ENCODE data around the gene LRTM2.

The LRTM2 gene

DNA sequence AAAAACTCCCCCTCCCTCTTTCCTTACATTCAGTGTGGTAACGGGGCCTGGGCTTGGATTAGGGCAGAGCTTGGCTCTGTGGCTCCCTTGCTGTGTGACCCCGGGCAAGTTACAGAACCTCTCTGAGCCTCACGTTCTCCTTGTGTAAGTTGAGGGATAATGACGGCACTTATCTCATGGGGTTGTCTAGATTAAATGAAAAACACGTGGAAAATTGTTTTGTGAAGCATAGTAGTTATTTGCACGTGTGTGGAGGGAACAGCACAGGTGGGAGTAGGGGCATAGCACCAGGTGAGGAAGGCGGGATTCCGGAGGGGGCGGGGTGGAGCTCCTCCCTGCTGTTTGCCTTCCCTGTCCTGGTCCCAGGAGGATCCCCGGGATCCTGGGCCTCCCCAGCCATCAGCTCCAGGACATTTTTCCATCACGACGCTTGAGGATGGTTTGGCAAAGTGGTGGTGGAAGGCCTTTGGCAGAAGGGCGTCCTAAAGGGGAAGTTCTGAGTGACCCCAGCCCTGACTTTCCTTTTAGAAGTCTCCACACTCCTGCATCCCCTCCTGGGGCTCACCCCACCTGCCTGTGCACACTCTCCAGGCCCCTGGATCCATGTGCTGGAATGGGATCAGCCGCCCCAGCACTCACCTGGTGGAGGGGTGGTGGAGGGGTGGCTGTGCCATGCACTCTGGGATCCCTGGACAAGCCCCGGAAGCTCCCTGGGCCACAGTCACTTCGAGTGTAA is 22.7 kb downstream of the LRTM2 start:
- DNase-seq: no peak

DNA sequence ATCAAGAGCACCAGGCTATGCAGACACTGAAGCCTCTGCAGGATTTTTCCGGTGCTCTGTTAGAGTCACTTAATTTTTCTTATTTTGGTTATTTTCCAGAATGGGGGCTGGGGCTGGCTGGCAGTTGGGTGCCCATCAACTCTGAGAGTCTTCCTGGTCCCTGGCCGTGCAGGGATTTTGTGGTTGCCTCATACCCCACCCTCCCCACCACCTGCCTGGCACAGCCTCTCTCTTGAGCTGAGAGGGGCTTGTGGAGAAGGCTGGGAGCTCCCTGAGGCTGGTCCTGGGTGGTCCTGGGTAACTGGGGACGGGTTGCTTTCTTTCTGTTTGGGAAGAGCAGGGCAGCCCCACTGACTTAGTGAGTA is 23.3 kb downstream of the LRTM2 start:
- DNase-seq: no peak

DNA sequence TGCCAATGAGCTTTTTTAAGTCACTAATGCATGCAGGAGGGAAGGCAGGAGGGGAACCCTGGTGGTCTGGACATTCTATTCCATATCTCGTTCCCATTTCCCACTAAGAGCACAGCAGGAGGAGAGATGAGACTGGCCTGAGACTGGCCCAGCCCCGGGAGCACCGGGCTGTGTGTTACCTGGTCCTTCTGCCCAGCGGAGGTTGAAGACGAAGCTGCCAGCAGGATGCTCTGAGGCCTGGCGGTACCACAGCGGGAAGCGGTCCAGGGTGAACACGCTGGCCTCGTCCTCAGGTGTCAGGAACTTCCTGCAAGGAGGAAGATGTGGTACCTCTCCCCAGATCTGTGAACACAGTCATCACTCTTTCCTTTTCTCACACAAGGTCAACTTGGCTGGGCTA is 23.9 kb downstream of the LRTM2 start:
- DNase-seq: no peak

DNA sequence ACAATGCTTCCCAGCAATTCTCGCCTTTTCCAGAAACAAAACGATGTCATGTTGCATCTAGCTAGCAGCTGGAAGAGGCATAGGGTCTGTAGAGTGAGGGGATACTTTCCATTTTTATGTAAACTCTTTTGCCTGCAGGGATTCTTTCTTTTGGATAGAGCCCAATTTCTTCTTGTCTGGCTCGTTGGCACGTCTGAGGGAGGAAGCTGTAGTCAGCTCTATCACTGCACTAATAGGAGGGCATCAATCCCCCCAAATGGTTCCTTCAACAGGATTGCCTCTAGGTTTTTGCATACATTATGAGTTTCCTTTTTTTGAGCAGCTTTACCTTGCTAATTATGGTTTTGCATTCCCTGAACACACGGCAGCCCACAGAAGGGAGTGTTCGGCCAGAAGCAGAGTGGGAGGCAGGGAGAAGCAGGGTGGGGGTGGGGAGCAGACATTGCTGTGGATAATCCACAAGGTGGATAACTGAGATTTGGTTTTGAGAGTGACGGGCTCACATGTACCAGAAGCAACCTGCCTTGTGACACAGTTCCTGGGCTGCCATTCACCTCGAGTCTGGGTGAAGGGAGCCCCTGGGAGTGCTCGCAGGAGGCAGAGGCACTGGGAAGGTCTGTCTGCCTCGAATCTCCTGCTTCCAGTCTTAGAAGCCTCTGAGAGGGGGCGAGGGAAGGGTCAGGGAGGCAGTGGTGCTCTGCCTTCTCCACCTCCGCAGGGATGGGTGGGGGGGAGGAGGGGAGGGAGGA is 24.5 kb downstream of the LRTM2 start:
- no peak for DNase-seq

DNA sequence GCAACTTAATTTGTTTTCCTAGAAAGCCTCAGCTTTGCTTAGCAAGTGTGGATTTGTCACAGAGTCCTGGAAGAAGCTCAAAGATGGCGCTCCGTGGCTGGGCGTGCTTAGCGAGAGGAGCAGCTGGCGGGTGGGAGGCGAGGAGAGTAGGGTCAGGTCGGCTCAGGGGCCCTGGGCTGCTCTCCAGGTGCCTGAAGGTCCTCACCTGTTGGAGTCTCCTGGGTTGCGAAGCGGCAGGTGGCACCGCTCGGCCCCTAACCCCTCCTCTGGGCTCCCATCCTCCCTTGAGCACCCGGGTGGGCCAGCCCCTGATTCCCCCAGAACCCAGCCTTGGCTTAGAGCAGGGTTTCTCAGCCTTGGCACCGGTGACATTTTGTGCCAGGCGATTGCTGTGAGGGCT is 25.1 kb downstream of the LRTM2 start:
- DNase-seq: no peak

DNA sequence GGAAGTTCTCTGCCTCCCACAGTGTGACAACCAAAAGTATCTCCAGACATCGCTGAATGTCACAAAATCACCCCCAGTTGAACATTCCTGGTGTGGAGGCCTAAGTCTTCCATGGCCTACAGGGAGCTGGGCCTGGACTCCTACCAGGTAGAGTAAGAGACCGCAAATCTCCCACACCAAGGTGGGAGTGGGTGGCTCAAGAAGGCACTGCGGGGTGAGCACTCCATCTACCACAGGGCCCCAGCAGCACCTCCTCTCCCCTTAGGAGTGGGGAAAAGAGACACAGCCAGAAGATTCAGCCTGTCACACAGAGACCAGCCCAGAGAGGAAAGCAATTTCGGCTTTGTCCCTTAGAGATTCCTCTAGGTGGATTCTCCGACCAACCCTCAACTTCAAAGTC is 25.5 kb downstream of the LRTM2 start:
- DNase-seq: no peak

DNA sequence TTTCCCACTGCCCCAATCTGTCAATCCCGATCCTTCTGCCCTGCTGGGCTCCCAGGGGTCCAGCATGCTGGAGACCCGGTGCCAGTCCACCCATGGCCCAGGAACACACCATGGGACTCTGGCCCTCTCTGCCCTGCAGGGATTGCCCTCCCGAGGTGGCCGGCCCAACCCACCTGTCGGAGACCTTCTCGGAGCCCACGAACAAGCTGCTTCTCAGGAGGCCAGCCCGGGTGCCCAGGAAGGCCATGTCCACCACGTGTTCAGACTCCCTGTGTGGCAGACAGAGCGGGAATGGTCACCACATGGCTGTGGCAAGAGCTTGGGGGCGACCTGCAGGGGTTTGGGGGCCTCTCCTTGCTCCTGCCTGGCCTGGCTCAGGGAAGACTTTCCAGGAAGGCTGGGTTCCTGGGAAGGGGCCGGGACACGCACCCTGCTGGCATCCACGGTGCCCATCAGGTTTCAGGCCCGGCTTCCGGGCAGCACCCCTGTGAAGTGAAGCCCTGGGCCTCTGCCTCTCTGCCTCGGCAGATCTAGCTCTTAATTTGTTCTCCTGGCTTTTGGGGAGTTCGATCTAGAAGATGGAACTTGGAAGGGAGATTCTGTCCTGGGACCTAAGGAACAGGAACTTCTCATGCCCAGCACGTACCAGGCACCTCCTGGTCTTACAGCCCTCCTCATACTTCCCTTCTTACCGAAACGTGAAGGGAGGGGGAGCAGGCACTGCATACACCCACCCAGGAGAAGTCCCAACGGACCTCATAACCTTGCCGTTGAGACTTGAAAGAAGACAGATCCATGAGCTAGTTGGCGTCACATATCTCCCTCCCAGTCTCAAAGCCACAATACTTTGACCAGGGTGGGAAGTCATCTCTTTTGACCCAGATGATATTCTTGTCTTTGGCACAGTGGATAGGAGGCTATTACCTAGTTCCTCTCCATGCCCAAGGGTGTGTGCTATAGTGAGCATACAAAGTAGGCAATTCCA is 26.3 kb downstream of the LRTM2 start:
- no peak for DNase-seq

DNA sequence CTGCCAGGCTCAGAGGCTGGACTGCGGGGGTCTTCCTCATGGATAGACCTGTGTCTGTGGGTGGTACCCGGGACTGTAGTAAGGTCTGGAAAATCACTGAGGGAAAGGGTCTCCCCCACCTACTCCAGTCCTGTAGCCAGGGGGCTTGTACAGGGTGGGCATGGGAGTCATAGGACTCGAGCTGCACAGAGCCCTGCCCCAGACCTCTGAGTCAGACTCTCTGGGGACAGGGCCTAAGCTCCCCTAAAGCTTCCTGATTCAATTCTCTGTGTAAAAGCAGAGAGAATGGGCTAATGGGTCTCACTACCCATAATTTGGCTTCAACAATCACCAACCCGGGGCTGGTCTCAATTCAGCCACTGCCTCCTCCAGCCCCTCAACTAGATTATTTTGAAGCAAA is 27.0 kb downstream of the LRTM2 start:
- no peak for DNase-seq

DNA sequence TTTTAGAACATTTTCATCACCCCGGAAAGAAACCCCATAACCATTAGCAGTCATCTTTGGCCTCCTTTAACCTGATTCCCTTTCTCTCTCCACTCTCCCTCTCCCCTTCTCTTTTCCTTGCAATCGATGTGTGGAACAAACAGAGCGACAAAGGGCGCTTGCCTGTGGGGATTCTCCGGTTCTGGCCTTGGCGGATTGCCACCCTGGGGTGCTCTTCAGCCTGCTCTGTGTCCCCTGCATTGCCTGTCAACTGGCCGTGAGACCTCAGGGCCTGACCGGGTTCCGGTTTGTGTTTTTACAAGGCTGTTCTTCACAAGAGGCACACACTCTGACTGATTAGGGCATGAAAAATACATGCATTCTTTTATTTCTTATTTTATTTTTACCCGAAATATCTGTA is 27.8 kb downstream of the LRTM2 start:
- DNase-seq: no peak

DNA sequence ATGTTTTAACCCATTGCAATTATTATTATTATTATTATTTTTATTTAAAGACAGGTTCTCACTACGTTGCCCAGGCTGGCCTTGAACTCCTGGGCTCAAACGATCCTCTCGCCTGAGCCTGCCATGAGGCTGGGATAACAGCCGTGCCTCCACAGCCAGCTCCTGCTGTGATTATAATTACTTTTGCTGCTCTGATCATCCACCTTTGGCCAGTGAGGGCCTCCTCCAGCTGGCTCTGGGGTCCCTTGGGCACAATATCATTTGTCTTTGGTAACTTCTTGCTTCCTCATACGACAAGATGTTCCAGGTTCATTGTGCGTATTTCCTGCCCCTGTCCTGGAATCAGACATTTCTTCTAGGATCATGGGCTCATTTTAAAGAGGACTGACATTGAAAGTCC is 28.4 kb downstream of the LRTM2 start:
- DNase-seq: no peak

DNA sequence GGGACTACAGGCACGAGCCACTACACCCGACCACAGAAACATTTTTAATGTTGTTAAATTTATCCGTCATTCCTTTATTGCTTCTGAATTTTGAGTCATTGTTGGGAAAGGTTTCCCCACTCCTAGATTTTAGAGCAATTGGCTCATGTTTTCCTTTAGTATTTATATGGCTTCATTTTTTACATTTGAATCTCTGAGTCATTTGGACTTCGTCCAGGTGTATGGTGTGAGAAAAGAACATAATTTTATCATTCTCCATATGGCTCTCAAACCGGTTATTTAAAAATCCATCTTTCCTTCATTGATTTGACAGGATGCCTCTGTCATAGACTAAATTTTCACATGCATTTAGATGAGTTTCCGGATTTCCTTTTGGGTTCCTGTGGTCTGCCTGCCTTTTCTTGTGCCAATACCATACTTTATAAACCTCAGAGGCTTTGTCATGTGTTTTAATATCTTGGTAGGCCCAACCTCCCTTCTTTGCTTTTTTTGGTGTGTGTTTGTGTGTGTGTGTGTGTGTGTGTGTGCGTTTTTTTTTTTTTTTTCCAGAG is 30.9 kb downstream of the LRTM2 start:
- DNase-seq: peak; percentile 86

DNA sequence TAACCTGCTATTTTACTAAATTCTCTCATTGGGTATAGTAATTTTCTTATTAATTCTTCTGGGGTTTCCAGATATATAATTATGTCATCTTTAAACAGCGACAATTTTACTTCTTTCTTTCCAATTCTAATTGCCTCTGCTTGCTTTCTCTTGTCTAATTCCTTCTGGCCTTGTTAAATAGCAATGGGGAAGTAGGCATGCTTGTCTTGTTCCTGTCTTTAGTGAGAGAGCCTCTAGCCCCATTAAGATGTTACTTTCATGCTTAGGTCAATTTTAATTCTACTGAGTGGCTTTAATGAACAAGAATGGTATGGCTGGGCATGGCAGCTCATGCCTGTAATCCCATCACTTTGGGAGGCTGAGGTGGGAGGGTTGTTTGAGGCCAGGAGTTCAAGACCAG is 31.7 kb downstream of the LRTM2 start:
- no peak for DNase-seq

DNA sequence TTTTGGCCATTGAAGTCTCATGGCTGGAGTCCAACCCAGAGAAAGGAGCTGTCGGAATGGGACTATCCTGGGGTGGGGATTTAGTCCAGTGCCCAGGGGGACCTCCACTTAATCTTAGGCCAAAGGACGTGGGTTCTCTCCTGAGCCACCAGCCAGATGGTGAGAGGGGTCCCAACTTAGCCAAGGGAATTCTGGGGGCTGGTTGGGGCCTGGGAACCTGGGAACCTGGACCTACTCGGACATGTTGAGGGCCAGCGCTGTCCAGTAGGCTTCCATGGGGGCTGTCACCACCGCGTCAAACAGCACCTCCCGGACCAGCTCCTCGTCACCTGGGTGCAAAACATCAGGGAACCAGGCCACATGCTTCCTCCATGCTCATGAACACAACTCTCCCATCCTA is 33.4 kb downstream of the LRTM2 start:
- no peak for DNase-seq

DNA sequence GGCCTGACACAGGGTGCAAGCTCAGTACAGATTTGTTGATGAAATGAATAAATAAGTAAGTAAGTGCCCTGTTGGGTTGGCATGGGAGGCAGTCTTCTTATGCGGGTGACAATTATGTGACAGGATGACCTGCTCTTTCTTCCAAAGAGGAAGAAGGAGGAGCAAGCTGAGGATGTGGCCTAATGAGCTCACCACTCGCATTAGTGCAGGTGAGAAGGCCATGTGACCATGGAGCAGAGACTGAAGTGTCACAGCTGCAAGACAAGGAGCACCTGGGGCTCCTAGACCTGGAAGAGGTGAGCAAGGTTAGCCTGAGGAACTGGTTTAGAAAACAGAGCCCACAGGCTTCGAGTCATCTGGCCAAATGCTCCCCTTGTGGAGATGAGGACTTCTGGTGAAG is 34.9 kb downstream of the LRTM2 start:
- DNase-seq: peak; percentile 8

DNA sequence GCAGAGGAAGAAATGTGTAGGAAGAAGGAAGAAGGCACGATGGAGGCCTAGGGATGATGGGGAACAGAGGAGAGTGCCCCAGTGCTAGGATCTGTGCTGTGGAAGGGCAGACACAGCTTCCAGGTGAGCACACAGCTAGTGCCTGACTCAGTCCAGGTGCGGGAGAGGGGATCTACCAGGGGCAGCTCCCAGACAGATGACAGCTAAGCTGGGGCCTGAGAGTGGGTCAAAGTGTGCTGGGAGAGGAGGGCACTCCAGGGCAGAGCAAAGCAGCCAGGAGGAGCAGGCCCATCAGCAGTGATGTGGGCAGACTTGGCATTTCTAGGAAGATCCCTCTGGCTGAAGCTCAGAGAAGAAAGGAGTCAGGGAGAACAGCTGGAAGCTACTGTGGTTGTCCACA is 36.7 kb downstream of the LRTM2 start:
- no peak for DNase-seq

DNA sequence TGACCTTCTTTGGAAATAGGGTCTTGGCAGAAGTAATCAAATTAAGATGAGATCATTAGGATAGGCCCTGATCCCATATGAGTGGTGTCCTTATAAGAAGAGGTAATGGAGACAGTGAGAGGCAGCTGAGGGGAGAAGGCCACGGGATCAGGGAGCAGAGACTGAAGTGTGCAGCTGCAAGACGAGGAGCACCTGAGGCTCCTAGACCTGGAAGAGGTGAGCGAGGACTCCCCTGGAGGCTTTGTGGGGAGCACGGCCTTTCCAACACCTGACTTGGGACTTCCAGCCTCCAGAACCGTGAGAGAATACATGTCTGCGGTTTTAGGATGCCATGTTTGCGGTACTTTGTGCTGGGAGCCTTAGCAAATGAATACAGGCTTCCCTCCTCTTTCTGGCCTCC is 37.5 kb downstream of the LRTM2 start:
- no peak for DNase-seq

DNA sequence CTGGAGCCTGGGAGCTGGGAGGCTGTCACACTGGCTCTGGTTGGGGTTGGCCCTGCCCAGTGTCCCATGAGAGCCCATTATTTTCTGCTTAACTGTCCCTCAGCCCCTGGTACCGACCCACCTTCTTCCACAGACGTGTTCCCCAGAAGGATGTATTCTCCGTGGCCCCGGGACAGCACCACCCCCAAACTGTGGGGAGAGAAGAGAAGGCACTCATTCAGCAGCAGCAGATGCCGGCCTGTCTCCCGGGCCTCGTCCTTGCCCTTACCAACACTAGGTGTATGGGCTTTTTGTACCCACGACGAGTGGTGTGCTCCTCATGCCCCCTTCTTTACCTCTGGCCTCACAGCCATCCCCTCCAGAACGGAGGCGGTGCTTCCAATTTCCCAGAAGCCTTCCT is 38.1 kb downstream of the LRTM2 start:
- no peak for DNase-seq

DNA sequence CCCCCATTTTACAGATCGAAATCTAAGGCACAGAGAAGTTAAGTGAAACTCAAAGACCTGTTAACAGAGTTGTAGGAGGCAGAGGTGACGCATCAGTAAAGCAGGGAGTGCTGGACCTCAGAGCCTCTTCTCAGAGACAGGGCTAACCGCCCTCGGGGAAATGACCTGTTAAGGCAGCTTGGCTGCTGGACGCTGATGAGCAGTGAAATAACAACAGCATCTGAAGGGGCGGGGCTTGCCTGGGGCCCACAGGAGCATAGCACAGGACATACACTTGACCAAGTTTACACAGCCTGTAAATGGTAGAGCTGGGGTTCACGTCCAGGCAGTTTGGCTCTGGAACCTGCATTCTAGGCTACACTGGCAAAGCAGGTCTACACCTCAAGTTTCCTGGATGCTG is 39.3 kb downstream of the LRTM2 start:
- DNase-seq: no peak

DNA sequence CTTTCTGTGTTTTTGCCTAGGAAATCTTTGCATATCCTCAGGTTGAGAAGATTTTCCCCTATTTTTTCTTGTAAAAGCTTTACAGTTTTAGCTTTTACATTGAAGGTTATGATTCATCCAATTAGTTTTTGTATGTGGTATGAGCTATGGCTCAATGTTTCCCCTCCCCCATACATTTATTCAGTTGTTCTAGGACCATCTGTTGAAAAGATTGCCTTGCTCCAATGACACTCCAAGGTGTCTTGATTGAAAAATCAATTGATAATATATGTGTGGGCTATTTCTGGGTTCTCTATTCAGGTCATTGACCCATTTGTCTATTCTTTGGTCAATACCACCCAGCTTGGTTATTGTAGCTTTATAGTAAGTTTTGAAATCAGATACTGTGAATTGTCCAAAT is 42.6 kb downstream of the LRTM2 start:
- no peak for DNase-seq

DNA sequence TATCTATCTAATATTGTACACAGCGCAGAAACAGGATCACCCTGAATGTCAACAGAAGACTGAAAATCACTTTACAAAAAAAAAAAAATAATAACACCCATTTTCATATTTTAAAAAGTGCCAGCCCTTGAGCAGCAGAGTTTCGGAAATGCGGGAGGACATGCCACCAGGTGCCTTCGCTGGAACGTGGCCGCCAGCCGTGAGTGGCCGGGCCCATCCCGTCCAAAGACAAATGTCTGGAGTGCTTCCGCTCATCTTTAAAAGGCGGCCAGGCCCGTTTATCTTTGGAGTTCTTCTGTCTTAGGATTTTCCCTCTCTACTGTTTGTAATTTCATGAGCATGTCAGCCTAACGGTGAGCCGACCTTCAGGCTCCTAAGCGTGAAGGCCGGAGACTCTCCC is 43.5 kb downstream of the LRTM2 start:
- no peak for DNase-seq

DNA sequence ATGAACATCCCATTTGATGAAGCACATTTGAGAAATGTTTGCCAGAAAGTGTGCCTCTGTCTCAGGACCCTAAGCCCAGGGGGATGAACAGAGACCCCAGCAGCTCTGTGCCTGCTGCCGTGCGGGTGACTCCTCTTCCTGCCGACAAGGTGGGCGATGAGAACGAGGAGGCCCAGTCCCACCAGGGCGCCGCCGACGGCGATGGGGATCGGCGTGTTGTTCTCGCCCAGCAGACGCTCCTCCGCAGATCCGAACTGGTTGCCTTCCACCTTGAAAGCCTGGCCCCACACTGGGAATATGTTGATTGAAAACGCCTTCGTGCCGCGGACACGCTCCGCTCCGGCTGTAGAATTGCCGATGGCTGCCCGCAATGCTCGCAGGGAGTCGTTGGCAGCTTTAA is 44.1 kb downstream of the LRTM2 start:
- no peak for DNase-seq

DNA sequence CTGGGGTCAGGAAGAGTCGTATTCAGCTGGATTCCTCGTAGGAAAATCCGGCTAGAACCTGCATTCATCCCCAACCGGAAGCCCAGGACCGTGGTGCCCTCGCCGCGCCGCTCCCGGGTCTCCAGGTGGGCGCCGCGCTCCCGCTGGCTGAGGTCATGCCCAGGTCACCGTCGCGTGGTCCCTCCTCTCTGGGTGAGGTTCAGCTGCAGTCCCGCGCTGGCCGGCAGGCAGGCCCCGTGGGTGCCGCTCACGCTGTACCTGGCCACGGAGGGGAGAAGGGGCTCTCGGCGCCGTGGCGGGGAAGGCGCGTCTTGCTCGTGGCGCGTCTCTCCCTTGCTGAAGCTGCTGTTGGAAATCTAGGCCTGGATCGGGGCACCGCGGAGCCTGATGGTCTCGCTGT is 44.5 kb downstream of the LRTM2 start:
- no peak for DNase-seq

DNA sequence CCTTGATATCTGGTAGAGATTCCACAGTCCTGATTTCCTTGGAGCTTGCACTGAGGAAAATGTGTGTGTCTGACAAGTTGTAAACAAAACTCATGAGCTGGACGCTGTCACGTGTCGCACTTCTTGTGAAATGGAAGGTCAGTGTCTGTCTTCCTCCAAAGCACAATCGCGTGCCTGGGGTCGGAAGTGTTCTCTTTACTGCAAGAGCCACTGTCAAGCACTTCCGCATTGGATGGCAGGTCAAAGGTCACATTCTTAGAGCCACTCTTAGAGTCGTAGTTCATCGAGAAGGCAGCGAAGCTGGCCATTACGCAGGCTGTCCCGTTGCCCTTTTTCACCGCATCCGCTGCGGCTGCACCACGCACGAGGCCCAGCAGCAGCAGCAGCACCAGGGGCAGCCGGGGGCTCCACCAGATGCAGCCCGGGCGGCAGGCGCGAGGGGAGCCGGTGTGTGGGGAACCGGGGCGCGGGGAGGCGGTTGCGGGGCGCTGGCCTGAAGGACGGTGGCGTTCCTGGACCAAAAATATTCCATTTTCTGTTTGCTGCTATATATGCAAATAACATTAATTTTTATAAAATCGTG is 45.0 kb downstream of the LRTM2 start:
- DNase-seq: no peak
